TTC549 (cell line): ENCODE measurements around the gene BICC1.

Source experiments
- FAIRE-seq: peaks from 2 replicates; lab custom pipeline; 2012; peaks lifted over from hg19 to GRCh38; lab: Jason Lieb, UNC

BICC1 gene

DNA sequence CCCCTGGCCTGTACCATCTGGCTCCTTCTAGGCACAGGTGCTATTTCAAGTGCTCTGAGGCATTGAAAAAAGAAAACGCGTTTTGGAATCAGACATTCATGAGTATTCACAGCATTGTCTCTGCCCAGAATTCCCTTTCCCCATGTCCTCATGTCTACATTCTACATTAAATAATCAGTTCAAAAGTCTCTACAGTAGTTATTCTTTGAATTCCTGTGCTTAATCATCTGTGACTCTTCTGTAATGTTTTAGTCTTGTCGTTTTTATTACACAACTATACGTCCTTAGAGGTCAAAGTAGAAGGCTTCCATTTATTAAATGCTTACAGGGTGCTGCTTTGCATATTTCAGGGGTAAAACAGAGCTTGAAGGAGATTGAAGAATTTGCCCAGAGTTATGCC lies 95.7 kb downstream of the BICC1 start:
- no peak for FAIRE-seq

DNA sequence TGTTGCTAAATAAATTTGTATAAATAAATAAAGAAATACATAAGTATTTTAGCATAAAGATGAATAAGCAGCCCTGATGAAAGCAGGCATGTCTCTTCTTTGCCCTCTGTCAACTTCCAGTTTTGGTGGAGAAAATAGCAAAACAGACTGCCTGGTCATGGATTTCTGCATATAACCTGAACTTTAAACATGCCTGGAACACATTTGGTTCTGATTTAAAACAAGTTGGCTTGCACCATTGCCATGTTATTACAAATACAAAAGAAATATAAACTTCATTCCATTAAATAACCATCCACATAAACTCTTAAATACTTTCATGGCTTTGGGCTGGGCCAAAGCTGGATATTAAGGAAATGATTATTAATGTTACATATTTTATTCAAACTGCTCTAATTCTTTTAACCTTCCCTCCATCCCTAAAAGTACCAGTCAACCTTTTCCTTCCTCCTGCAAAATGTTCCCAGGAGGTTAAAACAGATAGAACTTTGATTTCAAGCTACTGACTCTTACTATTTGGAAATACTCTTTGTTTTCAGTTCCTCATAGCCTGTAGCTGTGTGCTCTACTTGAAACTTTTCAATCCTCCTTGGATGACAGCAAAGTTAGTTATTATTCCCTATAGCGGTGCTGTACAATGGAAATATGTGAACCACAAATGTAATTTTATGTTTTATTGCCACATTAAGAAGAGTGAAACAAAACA lies 96.3 kb downstream of the BICC1 start:
- FAIRE-seq, result no peak

DNA sequence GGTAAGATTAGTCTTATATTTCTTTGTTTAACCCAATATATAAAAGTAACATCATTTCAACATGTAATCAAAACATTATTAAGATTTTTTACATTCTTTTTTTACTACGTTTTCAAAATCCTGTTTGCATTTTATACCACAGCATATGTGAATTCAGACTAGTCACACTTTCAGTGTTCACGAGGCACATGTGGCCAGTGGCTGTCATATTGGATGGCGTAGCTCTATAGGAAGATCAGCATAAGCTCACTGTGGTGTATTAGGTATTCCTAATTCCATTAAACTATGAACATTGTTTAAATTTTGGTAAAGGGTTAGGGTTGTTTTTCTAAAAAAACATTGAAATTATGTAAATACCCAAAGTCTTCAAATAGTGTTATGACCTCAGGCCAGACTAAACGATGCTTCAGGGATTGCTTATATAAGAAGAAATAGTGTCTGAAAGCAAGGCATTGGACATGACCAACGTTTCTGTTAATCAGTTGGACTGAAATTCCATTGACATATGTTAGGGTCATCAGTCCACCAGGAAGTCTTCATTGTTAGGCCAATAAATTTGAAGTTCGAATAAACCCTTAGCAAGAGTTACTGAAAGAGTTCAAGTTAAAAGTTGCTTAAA lies 97.0 kb downstream of the BICC1 start:
- FAIRE-seq, result no peak

DNA sequence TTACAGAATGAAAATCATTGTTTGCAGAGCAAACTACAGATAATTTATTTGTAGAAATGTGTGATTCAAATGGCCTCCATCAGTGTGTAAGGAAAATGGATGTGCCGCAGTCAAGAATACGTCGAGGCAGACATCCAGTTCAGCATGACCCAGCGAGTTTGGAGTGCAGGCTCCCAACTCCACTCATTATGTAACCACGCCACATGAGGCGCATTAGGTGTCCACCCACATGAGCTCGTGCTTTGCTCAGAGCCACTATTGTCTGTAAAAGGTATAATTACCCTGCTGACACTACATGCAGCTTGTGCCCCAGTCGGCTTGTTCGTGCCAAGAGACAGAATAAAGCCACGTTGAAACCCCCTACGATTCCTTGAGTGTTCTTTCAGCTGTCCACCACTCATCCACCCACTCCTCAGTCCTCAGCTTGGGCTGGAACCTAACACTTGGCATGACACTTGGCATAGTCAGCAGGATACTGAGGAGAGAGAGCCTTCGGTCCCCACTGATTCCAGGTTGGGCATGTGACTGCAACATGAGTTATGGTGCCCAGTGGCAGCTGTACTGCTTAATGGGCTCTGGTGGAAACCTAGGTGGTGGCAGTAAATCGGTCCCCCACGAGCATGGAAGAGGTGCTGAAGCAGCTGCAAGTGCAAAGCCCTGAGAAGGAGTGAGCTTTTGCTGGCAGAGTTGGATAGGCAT lies 102.7 kb downstream of the BICC1 start:
- FAIRE-seq, result no peak

DNA sequence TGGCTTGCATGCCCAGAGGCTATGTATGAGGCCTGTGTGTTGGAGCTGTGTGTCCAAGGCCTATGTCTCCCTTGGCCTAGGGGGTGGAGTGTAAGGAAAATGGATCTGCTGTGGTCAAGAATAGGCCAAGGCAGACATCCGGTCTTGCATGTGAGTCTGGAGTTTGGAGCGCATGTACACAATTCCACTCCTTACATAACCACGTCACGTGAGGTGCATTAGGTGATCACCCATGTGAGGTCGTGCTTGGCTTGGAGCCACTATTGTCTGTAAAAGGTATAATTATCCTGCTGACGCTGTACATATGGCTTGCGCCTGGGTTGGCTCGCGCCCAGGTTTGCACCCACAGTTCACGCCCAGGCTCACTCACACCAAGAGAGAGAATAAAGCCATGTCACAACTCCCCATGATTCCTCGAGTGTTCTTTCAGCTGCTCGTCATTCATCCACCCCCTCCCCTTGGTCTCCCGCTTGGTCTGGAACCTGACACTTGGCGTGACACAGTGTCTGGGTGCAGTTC lies 105.5 kb downstream of the BICC1 start:
- no peak for FAIRE-seq

DNA sequence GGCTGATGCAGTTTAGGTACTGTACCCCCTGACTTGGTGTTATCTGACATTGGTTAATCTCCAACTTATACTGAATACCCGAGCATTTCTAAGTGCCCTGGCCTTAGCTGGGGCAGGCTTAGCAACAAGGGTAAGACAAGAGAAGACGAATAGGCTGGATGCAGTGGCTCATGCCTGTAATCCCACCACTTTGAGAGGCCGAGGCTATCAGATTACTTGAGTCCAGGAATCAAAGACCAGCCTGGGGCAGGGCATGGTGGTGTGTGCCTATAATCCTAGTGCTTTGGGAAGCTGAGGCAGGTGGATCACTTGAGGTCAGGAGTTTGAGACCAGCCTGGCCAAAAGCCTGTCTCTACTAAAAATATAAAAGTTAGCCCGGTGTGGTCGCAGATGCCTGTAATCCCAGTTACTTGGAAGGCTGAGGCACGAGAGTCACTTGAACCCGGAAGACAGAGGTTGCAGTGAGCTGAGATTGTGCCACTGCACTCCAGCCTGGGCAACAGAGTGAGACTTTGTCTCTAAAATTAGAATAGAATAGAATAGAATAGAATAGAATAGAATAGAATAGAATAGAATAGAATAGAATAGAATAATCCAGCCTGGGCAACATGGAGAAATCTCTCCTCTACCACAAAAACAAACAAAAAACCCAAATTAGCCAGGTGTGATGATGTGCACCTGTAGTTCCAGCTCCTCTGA lies 108.9 kb downstream of the BICC1 start:
- FAIRE-seq, result no peak

DNA sequence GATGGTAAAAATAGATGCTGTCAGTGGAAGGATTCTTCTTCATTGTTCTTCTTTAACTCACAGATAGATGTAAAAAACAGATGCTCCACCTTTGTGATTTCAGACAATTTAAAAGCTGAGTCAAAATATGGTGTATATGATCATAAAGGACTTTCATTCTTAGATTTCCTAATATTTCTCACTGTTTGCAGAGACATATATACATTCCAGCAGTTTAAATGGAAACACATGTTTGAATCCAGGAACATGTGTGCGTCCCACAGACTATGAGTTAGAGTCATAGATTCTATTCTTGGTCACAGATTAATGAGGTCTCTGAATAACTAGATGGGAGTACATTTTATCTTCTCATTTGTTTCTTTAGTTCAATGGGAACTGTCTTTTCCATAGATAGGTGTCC lies 109.6 kb downstream of the BICC1 start:
- FAIRE-seq, result no peak

DNA sequence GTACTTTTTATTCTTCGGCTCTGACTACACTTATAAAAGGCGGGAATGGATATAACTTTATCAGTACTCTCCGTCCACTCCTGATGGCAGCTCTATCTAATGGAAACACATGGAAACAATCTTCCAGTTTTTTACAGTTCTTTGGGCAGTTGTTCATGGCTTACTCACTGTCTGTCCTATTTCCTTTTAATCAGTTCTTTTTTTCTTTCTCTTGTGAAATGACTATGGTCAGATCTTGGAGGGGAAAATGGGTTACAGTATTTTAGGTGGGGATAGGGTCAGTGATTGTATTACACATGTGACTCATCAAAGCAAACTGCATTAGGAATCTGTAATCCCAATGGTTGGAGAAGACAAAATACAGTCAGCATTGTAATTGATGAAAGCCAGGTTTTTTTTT lies 112.4 kb downstream of the BICC1 start:
- FAIRE-seq, result no peak

DNA sequence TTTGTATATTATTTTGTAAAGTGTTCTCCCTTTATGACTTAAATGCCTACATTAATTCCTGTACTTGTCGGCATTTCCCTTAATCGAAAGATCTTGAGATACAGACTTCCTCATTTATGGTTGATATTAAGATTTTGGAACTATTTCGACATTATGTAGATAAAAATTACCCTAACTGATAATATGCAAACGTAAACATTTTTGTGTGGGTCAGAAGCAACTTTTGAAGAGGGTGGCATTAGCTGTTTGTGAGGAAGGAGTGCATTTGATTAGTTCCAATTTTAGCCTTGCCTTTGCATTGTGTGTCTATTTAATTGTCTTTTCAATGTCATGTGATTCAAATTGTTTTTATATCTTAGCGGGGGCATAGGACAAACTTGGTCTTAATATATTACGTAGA lies 114.7 kb downstream of the BICC1 start:
- no peak for FAIRE-seq

DNA sequence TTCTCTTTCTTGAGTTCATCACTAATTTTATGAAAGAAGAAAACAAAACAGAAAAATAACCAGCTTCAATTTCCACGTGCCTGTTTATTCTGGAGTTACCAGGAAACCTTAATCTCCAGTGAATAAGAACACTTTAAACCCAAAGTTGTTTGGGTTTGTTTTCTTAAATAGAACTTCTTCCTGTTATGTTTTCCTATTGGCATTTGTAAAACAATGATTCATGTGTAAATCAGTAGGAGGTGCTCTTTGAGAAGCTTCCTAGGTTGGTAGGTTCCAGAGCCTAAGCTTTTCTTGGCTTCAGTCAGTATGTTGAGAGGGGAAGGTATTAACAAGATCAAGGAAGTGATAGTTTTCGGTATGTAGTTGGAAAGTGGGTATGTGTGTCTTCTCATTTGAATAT lies 119.0 kb downstream of the BICC1 start:
- FAIRE-seq, result no peak

DNA sequence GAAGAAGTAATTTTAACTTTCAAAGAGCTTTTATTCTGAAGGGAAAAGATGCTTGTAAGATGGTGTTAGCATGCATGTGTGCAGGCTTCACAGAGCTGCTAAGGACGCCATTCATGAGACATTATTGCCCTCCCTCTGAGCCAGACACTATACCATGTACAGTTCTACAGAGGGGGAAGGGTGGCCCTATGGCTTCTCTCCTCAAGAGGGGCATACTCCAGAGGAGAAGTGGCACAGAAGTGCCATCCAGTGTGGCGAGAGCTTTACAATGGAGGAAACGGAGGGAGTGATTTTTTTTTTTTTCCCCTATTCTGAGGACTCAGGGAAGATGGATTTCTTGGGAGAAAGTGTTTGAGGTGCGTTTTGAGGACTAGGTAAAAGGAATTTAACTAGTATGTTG lies 119.5 kb downstream of the BICC1 start:
- FAIRE-seq, result no peak

DNA sequence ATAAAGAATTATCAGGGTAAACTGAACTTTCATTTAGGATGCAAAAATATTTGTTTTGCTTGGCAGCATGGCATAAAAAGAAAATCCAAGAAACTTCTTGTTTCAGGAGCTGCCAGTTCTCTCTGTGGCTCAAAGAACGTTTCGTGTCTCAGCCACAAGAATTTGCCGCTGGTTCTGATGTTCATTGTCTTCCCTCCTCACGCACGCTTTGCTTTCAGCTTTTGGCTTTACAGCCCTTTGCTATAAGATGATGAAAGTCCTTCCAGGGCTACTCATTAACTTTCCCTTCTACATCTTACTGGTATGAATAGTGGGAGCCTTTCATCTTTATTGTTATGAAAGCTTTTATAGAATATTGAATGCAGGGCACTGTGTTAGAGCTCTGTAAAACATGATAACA lies 124.7 kb downstream of the BICC1 start:
- FAIRE-seq, result no peak

DNA sequence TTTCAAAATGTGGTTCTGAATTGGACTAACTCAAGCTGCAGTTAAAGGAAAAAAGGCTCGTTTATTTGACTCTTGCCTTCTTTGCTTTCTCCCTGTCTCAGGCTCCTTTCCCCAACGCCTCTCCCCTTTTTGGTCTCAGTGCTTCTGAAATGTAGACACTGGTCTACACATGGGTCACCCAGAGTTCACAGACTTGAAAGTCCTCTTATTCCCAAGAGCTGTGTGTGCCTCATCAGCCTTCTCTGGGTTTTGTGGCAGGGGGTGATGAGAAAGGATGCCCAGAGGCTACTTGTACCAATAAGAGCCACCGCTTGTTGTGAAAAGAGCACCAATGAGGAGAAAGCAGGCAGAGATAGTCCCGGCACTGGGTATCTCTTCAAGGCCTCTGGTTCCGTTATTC lies 125.7 kb downstream of the BICC1 start:
- FAIRE-seq, result no peak

DNA sequence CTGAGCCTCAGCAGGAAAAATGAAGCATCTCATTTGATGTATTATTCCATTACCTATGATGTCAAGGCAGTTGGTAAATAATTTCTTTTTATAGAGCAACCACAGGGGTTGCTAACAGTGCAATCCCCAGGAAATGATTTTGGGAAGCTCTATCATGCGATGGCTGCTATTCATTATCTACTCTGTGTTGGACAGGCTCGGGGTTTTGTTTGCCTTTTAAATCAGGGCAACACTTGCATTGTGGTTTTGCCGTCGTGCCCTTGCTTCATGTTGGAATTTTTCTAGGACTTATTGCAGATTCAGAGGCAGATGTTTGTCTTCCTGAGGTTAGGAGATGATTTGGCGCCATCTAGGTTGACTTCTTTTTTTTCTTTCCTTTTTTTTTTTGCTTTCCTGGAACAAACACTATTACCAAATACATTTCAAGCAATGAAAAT lies 128.4 kb downstream of the BICC1 start:
- FAIRE-seq, result no peak

DNA sequence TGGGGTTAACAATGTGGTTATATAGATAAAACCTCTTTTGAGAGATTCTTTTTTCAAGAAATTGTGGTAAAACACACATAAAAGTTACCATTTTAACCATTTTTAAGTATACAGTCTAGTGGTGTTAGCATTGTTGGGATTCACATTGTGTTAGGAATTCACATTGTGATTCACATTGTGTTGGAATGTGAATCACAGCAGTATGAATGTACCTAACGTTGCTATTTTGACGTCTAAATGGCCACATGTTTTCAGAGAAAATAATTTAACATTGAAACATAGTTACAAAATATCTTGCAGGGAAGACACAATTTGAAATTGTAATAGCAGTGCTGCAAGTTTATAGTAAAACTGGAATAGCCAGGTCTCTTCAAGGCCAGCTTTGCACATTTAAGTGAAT lies 129.0 kb downstream of the BICC1 start:
- FAIRE-seq, result no peak

DNA sequence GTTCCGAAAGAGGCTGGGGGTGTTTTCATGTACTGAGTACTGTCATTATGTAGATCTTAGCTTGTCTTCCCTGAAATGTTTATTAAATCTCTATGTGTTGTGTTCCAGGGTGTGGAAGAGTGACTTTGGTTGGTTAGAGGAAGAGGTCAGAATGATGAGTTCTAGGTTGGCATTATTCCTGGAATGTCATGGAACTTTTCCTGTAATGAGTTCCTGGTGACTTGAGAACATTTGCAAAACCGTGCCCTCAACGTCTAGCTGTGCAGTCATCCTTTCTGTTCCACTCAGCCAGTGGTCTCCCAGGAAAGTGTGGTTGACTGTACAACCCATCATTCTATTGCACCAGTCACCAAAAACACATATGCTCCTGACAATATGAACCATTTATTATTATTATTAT lies 129.6 kb downstream of the BICC1 start:
- no peak for FAIRE-seq

DNA sequence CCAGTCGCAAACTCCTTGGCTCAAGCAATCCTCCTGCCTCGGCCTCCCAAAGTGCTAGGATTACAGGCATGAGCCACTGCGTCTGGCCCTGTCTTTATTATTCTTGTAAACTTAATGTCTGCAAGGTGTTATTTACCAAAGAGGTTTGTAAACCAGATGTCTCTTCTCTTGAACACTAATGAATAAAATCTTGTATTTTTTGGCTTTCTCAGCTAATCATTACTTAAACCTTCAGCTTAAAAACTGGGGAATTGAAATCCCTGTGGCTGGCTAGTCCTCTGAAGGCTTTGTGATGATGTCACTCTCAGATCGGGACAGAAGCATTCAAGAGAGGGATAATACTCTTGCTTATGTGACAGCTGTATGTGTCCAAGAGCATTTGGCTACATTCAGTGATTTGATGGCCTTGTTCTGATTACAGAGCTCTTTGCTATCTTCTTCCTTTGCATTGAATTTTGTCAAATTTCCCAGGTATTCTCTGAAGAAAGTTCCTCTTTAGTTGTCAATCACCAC lies 130.3 kb downstream of the BICC1 start:
- FAIRE-seq, result no peak

DNA sequence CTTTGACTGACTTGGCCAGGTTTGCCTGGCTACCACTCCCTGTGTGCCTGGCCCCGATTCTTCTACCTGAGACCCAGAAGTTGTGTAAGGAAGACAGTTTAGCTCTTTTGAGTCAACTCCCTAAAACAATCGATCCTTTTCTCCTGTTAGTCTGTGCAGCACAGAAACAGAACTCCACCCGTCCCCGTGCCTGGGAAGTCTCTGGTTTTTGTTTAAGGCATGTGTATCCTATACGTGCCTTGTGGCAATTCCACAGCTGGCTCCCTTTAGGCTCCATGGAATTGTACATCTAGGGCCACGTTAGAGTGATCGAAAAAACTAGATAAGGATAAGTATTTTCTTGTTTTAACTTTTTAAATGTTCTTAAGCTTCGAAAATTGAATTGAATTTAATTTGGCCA lies 131.6 kb downstream of the BICC1 start:
- FAIRE-seq, result no peak

DNA sequence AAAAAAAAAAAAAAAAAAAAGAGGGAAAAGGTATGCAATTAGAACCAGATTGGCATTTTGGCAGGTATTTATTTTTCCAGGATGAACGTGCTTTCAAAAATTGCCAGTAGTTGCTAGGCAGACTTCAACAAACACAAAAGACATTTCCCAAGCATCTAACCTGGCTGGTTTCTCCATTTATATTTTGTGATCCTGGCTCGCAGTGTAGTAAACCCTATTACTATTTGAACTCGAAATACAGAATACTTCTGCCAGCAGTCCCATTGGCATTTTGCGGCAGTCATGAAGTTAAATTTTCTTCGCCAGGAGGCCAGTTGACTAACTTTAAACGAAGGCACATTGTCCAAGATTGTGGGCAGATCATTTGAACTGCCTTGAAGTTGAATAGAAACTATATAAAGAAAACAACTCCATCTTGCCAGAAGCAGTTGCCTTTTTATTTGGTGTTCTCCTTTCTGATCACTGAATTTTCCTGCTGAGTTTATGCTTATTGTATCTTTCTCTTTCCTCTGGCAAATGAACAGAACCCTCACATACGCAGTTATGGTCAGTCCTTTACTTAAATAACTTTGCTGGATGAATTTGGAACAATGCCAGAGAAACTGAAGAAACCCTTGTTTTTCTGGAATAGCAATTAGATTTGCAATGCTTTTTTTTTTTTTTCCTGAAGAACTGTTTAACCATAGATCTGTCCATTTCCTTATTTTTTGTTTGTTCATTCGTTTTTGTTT lies 132.9 kb downstream of the BICC1 start:
- FAIRE-seq, result no peak

DNA sequence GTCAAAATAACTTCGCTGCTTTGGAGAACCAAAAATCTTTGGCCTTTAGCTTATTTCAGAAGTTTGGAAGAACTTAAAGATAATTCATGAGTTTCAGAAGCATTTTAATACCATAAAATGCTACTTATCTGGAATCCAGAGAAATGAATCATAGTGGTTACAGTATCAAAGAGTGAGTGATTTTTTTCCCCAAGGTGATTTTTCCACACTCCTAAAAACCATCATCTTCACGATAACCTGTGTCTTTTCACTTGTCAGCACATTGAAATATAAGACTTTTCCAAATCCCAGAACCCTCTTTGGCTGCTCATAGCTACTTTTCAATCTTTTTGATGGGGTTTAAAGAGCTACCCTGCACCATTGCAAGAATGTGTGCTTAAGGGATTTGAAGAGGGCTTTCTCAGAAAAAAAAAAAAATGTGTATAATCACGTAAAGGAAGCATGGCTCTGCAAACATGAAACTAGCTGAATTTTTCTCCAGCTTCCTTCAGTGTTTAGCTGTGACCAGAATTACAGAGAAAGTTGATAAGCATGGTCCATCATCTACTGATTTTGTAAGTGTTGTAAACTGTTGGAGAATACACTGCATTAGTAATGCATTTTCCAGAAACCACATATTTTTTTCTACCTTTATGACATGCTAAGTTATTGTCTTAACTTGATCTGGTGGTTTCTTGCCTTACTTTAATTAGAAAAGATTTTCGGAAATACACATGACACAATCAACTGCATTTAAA lies 134.9 kb downstream of the BICC1 start:
- FAIRE-seq, result no peak

DNA sequence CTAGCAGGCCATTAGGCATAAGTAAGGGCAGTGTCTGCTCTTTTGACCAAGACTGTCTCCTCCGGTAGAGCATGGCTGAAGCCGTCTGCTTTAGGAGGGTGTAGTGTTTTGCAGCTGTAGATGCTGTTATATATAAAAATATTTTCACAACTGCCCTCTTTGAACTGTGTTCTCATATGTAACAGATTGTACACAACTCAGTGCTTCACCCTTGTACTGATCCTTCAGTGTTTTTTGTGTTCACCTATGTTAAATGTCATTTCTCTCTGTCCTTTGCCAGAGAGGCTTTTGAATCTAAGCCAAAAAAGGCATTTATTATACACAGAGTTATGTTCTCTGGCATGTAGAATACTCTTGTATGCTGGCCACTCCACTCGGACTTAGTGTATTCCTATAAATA lies 135.5 kb downstream of the BICC1 start:
- no peak for FAIRE-seq
